ENCODE results near the gene CPNE7.

Gene CPNE7

DNA sequence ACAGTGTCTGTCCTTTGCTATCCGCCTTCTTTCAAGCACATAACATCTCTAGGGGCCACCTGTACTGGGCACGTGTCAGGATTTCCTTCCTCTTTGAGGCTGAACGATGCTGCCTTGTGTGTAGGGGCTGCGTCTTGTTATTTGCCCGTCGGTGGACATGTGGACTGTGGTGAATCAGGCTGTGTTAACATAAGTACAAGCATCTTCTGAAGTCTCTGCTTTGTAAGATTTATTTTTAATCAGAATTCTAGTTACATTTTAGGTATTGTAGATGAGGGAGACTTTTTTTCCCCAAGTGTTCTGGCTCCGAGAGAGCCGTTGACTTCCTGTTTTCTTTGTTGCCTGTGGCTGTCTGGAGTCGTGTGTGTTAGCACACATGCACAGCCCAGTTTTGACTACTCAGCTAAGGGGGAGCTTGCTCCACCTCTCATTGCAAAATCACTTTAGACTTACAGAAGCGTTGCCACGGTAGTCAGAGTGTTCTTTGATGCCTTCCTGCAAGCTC, 41.3 kb upstream of the CPNE7 start:
- Histone ChIP-seq H3K36me3 (ENCODE audit: low read depth) (peaks cover 79% of the 10 kb centered on the region), H3K9me3 (ENCODE audit: severe bottlenecking) (no peaks in the 10 kb centered on the region), H3K4me1 (ENCODE audit: insufficient read depth, poor library complexity, severe bottlenecking) (no peaks in the 10 kb centered on the region), H3K27ac (ENCODE audit: poor library complexity, severe bottlenecking) (no peak overlapping the region), H3K4me3 (ENCODE audit: severe bottlenecking) (no peak overlapping the region), H3K27me3 (ENCODE audit: insufficient read depth, poor library complexity, severe bottlenecking) (no peaks in the 10 kb centered on the region)
- DNase-seq (ENCODE audit: low spot score), result no peak
- TF ChIP-seq, protein P1, sequence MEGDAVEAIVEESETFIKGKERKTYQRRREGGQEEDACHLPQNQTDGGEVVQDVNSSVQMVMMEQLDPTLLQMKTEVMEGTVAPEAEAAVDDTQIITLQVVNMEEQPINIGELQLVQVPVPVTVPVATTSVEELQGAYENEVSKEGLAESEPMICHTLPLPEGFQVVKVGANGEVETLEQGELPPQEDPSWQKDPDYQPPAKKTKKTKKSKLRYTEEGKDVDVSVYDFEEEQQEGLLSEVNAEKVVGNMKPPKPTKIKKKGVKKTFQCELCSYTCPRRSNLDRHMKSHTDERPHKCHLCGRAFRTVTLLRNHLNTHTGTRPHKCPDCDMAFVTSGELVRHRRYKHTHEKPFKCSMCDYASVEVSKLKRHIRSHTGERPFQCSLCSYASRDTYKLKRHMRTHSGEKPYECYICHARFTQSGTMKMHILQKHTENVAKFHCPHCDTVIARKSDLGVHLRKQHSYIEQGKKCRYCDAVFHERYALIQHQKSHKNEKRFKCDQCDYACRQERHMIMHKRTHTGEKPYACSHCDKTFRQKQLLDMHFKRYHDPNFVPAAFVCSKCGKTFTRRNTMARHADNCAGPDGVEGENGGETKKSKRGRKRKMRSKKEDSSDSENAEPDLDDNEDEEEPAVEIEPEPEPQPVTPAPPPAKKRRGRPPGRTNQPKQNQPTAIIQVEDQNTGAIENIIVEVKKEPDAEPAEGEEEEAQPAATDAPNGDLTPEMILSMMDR (IDR thresholded peaks at IDR 0.05; ENCODE audit: poor library complexity, severe bottlenecking), result no peak
- ATAC-seq (ENCODE audit: low read depth), result no peak

DNA sequence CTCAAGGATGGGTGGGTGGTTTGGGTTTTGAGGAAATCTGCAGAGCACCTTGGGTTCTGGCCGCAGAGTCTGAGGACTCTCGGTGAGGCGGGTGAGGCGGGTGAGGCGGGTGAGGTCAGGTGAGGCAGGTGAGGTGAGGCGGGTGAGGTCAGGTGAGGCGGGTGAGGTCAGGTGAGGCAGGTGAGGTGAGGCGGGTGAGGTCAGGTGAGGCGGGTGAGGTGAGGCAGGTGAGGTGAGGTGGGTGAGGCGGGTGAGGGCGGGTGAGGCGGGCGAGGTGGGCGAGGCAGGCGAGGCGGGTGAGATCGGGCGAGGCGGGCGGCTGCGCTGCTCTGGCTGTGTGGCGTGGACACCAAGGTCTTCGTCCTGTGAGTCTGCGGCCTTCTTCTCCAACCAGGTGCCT, 39.2 kb upstream of the CPNE7 start:
- H3K9me3 ChIP-seq (ENCODE audit: severe bottlenecking), result no peaks in the 10 kb centered on the region
- TF ChIP-seq, protein P1 (IDR thresholded peaks at IDR 0.05; ENCODE audit: poor library complexity, severe bottlenecking), result no peak
- peaks cover 65% of the 10 kb centered on the region for H3K36me3 ChIP-seq (ENCODE audit: low read depth)
- DNase-seq (ENCODE audit: low spot score) (no peak), ATAC-seq (ENCODE audit: low read depth) (no peak)
- H3K4me3 ChIP-seq (ENCODE audit: severe bottlenecking), result no peak overlapping the region
- no peak overlapping the region for H3K27ac ChIP-seq (ENCODE audit: poor library complexity, severe bottlenecking)
- H3K27me3 ChIP-seq (ENCODE audit: insufficient read depth, poor library complexity, severe bottlenecking), result no peaks in the 10 kb centered on the region
- H3K4me1 ChIP-seq (ENCODE audit: insufficient read depth, poor library complexity, severe bottlenecking), result no peaks in the 10 kb centered on the region

DNA sequence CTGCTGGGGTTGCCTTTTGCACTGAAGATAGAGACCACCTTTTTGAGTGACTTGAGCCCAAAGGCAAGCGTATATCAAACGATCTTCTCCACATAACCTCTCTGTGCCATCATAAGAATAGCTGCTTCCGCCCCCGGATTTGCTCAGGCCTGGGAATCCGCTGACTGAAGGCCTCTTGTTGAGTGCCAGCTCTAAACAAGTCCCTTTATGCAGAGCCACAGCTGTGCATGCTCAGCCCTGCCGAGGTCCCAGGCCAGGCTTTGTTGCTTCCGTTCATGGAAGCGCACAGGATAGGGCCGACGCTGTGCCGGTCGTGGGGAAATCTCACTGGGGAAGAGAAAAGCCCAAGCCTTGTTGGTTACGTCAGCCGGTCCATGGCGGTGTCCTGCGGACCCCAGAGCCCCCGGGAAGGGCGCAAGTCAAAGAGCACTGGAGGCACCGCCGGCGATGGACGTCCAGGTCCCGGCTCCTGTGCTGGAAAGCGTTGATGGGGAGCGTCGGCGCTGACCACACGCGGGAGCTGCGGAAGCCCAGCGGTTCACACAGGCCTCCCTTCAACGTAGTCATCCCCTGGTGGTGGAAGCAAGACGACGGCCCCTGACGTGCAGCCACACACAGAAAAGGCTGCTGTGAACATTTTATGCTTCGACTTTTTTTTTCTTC, 38.5 kb upstream of the CPNE7 start:
- ATAC-seq (ENCODE audit: low read depth), result no peak; the same call in 2 of the 3 replicates
- DNase-seq (ENCODE audit: low spot score), result no peak
- Histone ChIP-seq H3K36me3 (ENCODE audit: low read depth) (peaks cover 62% of the 10 kb centered on the region), H3K27ac (ENCODE audit: poor library complexity, severe bottlenecking) (no peak overlapping the region), H3K27me3 (ENCODE audit: insufficient read depth, poor library complexity, severe bottlenecking) (no peaks in the 10 kb centered on the region), H3K9me3 (ENCODE audit: severe bottlenecking) (no peaks in the 10 kb centered on the region), H3K4me1 (ENCODE audit: insufficient read depth, poor library complexity, severe bottlenecking) (no peaks in the 10 kb centered on the region), H3K4me3 (ENCODE audit: severe bottlenecking) (no peak overlapping the region)
- TF ChIP-seq, protein P1 (IDR thresholded peaks at IDR 0.05; ENCODE audit: poor library complexity, severe bottlenecking), result no peak

DNA sequence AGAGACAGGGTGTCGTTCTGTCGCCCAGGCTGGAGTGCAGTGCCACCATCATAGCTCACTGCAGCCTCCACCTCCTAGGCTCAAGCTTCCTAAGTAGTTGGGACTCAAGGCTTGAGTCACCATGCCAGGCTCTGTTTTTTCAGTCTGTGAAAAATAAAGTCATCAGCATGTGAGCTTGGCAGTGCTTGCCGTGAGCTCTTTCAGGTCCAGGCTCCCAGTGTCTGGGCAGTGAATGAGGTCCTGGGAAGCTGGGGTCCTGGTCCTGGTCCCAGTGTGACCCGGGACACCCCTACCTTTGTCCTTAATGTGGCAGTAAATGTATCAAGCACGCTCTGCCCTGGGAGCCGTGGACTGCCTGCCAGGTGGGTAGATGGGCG, 38.0 kb upstream of the CPNE7 start:
- peaks cover 62% of the 10 kb centered on the region for H3K36me3 ChIP-seq (ENCODE audit: low read depth)
- no peak overlapping the region for H3K27ac ChIP-seq (ENCODE audit: poor library complexity, severe bottlenecking)
- H3K9me3 ChIP-seq (ENCODE audit: severe bottlenecking), result no peaks in the 10 kb centered on the region
- ATAC-seq (ENCODE audit: low read depth) (no peak), DNase-seq (ENCODE audit: low spot score) (no peak)
- H3K27me3 ChIP-seq (ENCODE audit: insufficient read depth, poor library complexity, severe bottlenecking), result no peaks in the 10 kb centered on the region
- no peak overlapping the region for H3K4me3 ChIP-seq (ENCODE audit: severe bottlenecking)
- no peaks in the 10 kb centered on the region for H3K4me1 ChIP-seq (ENCODE audit: insufficient read depth, poor library complexity, severe bottlenecking)
- TF ChIP-seq, protein P1 (IDR thresholded peaks at IDR 0.05; ENCODE audit: poor library complexity, severe bottlenecking), result no peak

DNA sequence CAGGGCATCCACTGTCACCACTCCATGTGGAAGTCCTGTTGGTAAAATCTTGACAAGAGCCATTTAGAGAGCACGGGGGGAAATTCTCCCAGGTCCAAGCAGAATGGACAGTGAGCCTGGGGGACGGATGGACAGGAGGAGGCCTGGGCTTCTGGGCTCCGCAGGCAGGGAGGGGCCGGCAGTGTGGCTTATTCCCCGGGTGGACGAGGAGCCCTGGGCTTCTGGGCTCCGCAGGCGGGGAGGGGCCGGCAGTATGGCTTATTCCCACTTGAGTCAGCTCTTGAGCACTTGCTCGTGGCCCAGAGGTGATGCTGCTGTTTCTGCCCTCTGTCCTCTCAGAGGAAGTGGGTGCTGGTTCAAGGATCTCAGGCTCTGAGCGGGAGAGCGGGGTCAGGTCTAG, 37.3 kb upstream of the CPNE7 start:
- Histone ChIP-seq H3K36me3 (ENCODE audit: low read depth) (peaks cover 59% of the 10 kb centered on the region), H3K27ac (ENCODE audit: poor library complexity, severe bottlenecking) (no peak overlapping the region), H3K27me3 (ENCODE audit: insufficient read depth, poor library complexity, severe bottlenecking) (no peaks in the 10 kb centered on the region), H3K4me3 (ENCODE audit: severe bottlenecking) (no peak overlapping the region), H3K4me1 (ENCODE audit: insufficient read depth, poor library complexity, severe bottlenecking) (no peaks in the 10 kb centered on the region), H3K9me3 (ENCODE audit: severe bottlenecking) (no peaks in the 10 kb centered on the region)
- TF ChIP-seq, protein P1 (IDR thresholded peaks at IDR 0.05; ENCODE audit: poor library complexity, severe bottlenecking), result no peak
- DNase-seq (ENCODE audit: low spot score) (no peak), ATAC-seq (ENCODE audit: low read depth) (no peak)
